HG03442 (cell line): ENCODE data around the gene IL18R1.
A peak's percentile ranks its signal among the peaks of the same experiment; 100 is the strongest.

Source experiments
- ATAC-seq: cut with Tn5 transposase; IDR thresholded peaks from one replicate; pipeline ENCODE4 v1.9.1; 2021; ENCODE audit warnings: mild to moderate bottlenecking, moderate library complexity; ENCODE audit not compliant: unreplicated experiment

The IL18R1 gene

GRCh38 chr2:102386867-102387541 lies 31.4 kb downstream of the IL18R1 start:
- no peak for ATAC-seq

- ATAC-seq, result peak; percentile 60
These were observed 32.4 kb downstream of the IL18R1 start for GRCh38 chr2:102387763-102388546.

GRCh38 chr2:102391565-102391964 lies 36.0 kb downstream of the IL18R1 start:
- no peak for ATAC-seq

GRCh38 chr2:102392096-102392495 lies 36.5 kb downstream of the IL18R1 start:
- ATAC-seq, result no peak

DNA sequence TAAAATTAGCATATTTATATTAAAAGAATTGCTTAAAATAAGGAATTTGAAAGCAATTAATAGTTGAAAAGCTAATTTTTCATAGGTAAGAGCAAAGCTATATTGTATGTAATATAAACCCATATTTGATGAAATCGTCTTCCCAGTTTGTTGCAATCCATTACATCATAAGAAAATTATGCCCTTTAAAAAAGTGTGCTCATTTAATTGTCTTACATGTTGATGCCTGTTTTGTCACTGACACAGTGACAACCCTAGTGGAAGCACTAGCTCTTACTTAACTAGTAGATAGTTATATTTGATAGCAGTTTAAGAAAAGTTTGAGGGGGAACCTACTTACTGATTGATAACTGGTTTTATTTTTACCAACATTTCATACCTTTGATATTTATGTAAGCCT lies 37.3 kb downstream of the IL18R1 start:
- no peak for ATAC-seq

DNA sequence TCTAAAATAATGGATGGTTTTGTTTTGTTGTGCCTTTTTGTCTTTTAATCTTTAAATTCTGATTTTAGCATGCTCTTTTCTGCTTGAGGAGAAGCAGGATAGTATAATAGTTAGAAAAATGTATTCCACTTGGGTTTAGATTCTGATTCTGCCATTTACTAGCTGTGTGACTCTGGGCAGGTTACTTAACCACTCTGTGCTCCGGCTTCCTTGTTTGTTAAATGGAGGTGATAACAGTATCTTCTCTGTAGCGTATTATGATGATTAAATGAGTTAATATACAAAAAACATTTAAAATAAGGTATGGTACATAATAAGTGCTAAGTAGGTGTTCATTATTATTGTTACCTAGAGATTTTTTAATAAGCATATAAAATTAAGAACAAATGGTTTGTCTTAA lies 40.4 kb downstream of the IL18R1 start:
- ATAC-seq, result no peak

- ATAC-seq, result no peak
These were observed 41.6 kb downstream of the IL18R1 start for GRCh38 chr2:102397209-102397608.

DNA sequence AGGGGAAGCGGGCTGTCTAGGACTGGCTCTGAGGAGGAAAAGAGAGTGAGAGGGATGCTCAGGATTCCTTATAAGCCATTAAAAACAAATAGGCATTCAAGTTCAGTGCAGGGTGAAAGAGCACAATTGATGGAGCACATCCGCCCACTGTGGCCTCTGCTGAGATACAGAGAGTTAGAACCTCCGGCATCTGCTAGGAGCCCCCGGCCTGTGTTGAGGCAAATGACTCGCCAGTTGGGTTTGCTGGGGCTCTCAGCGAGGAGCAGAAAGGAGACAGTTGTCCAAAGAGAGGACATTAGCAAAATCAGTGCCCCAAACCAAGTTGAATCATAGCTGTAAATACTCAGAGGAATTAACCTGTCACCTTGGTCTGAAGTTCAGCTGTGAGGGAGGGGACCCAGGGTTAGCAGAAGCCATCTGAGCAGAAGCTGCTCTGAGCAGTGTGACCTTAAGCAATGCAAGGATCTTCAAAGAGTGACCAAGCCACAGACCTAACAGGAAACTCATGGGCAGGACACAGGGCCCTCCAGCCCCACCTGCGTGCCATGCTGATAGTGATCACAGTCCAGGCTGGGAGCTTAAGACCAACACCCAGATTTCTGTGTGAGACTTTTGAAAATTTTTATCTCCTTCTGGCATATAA lies 44.0 kb downstream of the IL18R1 start:
- ATAC-seq, result no peak

DNA sequence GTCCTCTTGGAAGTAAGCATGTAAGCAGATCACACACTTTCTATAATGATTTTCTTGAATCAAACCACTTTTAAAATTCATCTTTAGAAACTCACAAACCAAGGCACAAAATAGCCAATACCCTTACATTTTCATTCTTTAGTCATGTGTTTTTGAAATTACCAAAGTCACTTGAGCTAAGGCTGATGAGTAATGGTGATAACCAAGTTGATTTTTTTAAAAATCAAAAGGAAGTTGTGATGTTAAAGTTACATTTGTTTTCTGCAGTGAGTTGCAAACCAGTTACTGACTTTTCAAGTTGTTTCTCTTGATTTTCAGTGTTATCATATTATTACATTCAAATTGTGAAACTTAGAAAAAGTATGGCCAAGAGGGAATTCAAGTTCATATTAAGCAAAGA lies 45.9 kb downstream of the IL18R1 start:
- ATAC-seq, result no peak

DNA sequence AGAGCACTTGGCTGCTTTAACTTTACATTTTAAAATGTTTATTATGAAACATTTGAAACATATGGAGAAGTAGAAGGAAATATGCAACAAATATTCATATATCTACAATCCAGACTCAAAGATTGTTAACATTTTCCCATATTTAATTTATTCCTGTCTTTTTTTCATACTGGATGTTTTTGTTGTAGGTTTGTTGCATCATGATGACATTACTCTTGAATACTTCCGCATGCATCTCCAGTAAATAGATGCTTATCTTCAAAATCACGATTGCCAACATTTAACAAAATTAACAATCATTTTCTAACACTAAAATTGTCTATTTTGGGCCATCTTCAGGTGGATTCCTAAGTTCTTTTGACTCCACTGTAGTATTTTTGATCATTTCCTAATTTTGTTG lies 46.3 kb downstream of the IL18R1 start:
- ATAC-seq, result no peak

- no peak for ATAC-seq
These were observed 55.4 kb downstream of the IL18R1 start for GRCh38 chr2:102410952-102411351.

DNA sequence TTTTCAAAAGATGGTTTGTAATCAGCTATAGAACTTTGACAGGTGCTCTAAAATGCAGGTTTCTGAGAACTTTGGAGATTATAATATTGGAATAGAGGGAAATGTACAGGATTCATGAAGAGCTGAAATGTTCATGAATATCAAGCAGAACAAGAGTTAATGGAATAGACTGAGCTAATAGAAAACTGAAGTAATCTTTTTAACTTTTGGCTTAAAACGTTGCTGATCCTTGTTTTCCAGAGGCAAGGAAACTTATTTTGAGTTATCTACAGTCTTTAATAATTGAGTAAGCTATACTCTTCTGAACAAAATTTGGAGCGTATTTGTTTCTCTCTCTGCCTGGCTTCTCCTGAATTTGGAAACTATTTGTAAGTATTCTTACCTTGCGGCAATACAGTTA lies 56.6 kb downstream of the IL18R1 start:
- ATAC-seq, result no peak

GRCh38 chr2:102417946-102418345 lies 62.4 kb downstream of the IL18R1 start:
- peak; percentile 44 for ATAC-seq

- ATAC-seq, result peak; percentile 87
These were observed 62.9 kb downstream of the IL18R1 start for GRCh38 chr2:102418421-102418961.

- ATAC-seq, result no peak
These were observed 64.7 kb downstream of the IL18R1 start for GRCh38 chr2:102420290-102420689.

DNA sequence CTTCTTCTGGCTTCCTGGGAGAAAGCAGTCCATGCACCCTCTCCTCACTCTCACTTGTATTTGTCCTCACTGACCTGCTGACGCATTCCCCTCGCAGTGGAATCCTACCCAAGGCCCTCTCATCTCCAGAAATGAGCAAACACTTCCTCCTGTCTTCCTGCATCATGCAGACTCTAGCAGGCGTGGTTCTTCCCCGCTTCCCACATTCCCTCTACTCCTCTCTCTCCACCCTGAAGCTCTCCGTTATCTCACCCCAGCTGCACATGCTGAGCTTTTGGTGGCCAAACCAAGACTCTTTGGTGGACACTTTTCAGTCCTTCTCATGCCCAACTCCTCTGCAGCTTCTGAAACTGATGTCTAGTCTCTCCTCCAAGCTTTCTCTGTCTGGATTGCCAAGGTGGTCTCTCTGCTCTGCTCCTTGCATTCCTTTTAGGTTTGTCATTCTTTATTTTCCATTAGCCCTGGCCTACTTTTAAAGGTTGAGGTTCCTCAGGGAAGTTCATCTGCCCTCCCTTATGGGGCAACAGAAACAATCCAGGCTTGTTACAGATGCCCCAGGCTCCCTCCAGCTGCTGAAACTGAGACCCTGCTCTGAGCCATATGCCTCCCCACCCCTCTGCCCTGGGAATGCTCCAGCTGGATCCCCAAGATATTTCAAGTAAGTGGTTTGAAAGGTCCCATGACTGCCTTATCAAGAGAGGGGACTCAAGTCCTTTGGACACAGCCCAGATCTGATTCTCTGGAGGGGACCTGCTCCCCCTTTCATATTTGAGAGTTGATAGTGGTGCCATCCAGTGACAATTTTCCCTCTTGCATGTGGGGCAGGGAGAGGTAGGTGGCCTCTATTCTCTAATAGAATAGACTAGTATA lies 66.5 kb downstream of the IL18R1 start:
- no peak for ATAC-seq

DNA sequence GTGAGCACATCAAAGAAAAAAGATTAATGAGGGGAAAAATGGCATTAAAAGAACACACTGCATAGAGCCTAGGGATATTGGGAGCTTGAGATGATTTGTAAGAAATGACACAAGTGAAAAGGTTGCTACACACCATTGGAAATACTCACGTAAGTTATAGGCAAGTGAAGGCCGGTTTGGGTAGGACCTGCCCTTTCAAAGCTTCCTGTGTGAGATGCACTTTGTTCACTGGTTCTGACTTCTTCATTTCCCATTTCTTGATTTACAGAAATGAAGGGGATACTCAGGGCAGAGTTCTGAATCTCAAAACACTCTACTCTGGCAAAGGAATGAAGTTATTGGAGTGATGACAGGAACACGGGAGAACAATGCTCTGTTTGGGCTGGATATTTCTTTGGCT lies 67.3 kb downstream of the IL18R1 start, which contains the start of gene IL18RAP:
Gene IL18RAP (plus strand): TSS at position 251 of the 400 bp plus-strand sequence. CDS start 118 bp downstream, at position 369.
- ATAC-seq, result no peak

GRCh38 chr2:102423368-102423767 lies 67.8 kb downstream of the IL18R1 start:
- no peak for ATAC-seq

GRCh38 chr2:102424754-102425153 lies 69.2 kb downstream of the IL18R1 start:
- ATAC-seq, result peak; percentile 95

GRCh38 chr2:102425441-102426132 lies 70.0 kb downstream of the IL18R1 start:
- ATAC-seq, result no peak
